TTC549 (cell line): ENCODE measurements around the gene SLC39A1.

Experiments used
- FAIRE-seq: peaks from 2 replicates; lab custom pipeline; 2012; peaks lifted over from hg19 to GRCh38; lab: Jason Lieb, UNC

The SLC39A1 gene

GRCh38 chr1:153946622-153947241, 16.6 kb downstream of the SLC39A1 start, which contains the start of gene DENND4B:
Gene DENND4B (minus strand): TSS chr1:153946718. CDS start chr1:153944374, 2,344 bp downstream.
- no peak for FAIRE-seq

GRCh38 chr1:153945795-153946621, 17.3 kb downstream of the SLC39A1 start:
- no peak for FAIRE-seq

DNA sequence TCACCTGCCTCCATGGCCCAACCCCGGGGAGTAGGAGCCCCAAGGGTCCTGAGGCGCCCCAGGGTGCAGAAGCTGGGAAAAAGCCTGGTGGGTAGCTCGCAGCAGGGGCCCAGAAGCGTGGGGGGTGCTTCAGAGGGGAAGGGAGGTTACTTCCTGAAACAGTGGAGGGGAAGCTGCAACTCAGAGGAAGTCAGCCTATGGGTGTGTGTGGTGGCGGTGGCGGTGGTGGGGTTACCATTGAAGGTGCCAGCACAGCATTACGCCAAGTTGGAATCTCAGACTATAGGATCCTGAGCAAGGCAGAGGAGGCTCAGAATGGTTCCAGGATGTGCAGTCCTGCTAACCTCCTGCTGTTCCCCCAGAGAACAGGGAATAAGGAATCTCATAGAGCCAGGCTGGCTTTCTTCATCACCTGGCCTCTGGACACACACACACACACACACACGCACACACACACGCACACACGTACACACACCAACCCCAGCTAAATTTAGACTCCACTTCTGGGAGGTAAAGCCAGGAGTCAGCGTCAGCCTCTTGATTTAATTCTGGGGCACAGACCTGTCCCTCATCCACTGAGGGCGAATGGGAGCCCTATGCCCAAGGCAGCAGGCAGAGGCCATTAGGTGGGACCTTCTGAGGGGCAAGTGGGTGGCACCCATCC, 18.1 kb downstream of the SLC39A1 start:
- no peak for FAIRE-seq

- no peak for FAIRE-seq
Measured at GRCh38 chr1:153944827-153945117, 18.6 kb downstream of the SLC39A1 start.

DNA sequence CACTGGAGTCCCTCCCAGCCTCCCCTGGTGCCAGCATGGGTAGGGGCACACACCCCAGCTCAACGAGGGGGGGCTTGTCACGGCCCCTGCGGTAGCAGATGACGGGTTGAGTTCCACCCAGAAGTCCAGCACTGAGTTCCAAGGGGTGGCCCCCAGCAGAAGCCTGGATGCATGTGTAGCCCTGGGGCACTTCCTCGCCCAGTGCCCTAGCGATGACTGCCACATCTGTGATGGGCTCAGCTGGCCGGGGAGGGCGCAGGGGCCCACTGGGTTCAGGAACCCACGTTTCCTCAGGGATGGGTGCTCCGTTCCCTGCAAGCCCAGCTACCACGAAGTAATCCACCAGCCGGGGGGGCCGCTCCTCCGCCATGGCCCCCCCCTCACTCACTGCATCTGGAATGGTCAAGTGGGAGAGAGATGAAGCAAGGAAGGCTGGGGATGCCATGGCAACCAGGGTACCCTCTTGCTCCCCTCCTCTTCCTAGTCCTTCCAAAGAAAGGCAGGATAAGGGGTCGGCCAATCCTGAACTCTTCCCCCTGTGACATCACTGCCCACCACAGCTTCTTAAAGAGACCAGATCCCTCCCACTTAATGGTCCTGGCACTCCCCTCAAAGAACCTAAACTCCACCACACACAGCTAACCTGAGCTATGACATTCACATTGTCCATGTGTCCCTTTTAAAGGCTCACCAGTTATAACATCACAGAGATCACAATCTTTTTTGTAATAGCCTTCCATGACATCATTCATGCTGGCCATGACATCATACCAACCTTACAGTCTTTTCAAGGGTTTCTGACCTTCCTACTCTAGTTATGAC, 19.1 kb downstream of the SLC39A1 start:
- FAIRE-seq = no peak

- FAIRE-seq = no peak
Measured at GRCh38 chr1:153942766-153943549, 20.4 kb downstream of the SLC39A1 start.

DNA sequence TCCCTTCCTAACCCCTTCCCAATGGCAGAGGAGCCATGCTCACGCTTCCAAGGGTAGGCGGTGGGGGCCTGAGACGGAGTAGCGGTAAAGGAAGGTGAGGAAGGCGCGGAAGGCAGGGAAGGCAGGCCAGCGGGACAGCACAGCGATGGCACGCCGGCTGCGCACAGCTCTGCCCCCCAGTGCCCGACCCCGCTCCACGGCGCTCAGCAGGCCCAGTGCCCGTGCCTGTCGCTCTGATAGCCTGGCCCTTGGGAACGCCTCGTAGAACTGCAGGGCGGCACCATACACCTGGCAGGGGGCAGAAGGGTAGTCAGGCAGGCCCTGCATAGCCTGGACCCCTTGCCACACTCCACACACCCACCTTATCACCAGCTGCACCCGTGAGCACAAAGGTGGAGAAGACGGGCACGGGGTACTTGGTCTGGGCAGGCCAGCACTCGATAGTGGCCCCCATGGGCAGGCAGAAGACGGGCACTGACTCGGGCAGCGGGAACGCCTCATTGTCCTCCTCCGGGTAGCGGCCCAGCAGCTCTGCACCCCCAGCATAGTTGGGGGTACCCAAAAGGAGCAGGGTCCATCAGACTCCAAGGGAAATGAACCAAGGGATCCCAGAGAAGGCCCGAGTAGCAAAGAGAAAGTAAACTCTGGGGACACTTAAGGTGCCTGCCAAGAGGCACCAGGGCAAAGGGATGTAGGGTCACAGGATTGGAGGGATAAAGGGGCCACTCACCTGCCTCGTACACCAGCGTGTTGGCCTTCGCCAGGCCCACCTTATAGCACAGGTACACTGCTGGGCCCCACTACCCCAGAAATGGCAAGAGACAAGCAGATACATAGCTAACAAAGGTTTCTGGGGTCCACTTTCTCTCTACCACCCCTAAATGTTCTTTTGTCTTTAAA, 21.3 kb downstream of the SLC39A1 start:
- FAIRE-seq = no peak

GRCh38 chr1:153940756-153941155, 22.6 kb downstream of the SLC39A1 start:
- no peak for FAIRE-seq

- no peak for FAIRE-seq
Measured at GRCh38 chr1:153939476-153939875, 23.9 kb downstream of the SLC39A1 start.

DNA sequence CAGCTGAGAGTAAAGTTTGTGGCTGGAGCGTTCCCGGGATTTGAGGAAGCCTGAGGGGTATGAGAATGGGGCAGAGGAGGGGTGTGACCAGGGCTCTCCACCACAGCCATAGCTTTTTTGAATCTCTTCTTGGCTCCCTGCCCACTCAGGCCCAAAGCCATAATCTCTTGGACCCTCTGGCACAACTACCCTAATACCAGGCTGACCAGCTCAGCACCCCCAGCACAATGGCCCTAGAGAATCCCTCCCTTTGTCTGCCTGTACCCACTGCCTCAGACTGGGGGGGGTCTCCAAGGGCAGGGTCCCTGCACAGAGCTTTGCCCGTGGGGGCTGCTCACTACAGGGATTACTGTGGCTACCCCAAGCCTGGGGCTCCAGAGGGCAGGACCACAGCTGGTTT, 24.3 kb downstream of the SLC39A1 start:
- no peak for FAIRE-seq

- FAIRE-seq = no peak
Measured at GRCh38 chr1:153937331-153937730, 26.0 kb downstream of the SLC39A1 start.

DNA sequence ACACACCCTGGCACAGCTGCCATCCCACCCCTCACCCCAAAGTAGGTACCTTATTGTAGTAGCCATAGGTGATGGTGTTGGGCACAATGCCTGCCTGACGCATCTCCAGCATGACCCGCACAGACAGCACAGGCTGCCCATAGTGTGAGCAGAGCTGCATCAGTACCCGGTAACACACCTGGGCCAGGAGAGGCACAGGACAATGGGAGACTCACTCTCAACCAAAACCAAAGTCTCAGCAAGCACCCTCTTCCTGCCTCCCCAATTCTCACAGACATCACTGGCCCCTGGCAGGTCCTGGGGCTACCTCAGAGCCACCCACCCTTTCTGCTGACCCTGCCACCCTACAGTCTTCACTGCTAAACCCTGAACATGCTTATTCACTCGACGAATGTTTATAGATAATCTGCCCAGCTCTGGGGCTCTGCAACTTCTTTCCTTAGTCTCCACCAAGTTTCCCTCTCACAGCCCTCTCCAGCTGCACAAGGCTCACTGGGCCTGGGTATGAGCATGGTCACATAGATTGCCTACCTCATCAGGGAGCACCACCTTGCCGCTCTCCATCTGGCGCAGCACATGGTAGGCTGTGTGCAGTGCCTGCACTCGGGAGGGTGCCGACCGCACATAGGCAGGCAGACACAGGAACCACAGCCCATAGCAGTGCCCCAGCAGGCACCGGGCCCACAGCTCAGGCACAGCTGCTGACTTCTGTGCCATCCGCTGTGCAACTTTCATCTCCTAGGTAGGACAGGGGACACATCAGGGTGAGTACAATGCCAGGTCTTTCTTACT, 27.1 kb downstream of the SLC39A1 start:
- no peak for FAIRE-seq

DNA sequence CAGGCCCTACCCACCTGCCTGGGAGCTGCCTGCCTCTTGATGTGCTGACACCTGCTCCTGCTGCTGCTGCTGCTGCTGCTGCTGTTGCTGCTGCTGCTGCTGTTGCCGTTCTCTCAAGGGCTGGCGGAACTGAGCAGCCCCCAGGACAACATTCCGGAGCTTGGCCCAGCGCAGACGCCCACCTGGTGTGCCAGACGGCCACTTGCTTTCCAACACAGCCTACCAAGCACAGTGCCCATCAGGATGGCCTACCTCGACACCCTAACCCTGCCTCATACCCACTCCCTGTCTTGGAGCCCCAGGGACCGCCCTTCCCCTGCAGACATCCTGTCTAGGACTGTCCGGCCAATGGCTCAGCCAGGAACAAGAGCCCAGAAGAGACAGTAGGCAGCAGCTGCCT, 28.6 kb downstream of the SLC39A1 start:
- no peak for FAIRE-seq

GRCh38 chr1:153933955-153934354, 29.4 kb downstream of the SLC39A1 start:
- no peak for FAIRE-seq

DNA sequence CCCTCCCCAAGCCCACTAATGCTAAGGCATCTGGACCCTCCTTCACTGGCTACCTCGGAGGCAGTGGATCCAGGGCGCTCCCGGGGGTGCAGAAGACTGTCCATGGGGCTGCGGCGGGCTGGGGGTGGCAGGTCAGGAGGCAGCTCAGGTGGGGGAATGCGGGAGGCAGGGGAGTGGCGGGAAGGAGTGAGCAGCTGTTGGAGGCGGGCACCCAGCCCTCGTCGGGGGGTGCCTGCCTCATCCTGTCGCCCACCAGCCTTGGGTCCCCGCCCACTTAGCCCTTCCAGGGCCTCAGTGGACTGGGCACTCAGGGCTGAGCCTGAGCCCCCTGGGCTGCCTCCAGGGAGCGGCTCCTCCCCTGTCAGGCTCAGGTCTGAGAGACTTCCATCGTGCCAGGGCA, 29.9 kb downstream of the SLC39A1 start:
- no peak for FAIRE-seq

DNA sequence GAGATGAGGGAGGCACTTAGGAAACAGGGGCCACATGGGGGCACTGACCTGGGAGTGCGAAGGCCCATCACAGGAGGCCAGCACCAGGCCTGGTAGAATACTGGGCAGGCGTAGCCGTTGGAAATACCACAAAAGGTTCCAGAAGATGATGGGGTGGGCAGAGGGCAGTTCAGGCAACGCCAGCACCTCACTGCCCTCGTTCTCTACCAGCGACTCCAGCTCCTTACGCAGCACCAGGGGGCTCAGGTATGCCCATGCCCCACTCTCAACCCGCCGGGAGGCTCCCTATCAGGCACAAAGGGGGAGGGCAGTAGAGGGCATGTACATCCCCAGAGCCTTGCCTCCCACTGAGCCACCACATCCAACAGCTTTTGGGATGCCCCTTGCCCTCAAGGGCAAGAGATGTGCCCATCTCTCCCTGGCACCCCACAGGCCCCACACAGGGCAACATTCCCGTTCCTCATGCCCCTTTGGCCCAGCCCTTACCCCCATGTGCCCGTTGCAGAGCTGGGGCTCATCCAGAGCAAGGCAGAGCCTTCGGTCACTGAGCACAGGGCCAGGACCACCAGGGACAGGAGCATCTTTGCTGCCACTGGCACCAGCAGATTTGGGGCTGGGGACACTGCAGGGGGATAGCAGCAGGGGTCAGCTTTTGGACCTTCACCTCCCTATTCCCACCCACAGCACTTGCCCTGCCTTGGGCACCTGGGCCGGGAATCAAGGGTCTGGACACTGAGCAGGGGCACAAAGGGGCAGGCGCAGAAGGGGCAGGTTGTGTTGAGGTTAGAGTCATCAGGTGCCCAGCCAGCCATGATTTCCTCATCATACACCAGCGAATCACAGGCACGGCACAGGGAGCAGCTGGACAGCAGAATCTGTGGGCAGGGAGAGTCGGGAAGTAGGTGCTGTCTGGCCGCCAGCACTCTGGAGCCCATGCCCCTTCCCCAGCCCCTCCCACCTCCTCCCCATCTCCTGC, 30.9 kb downstream of the SLC39A1 start:
- FAIRE-seq = no peak

DNA sequence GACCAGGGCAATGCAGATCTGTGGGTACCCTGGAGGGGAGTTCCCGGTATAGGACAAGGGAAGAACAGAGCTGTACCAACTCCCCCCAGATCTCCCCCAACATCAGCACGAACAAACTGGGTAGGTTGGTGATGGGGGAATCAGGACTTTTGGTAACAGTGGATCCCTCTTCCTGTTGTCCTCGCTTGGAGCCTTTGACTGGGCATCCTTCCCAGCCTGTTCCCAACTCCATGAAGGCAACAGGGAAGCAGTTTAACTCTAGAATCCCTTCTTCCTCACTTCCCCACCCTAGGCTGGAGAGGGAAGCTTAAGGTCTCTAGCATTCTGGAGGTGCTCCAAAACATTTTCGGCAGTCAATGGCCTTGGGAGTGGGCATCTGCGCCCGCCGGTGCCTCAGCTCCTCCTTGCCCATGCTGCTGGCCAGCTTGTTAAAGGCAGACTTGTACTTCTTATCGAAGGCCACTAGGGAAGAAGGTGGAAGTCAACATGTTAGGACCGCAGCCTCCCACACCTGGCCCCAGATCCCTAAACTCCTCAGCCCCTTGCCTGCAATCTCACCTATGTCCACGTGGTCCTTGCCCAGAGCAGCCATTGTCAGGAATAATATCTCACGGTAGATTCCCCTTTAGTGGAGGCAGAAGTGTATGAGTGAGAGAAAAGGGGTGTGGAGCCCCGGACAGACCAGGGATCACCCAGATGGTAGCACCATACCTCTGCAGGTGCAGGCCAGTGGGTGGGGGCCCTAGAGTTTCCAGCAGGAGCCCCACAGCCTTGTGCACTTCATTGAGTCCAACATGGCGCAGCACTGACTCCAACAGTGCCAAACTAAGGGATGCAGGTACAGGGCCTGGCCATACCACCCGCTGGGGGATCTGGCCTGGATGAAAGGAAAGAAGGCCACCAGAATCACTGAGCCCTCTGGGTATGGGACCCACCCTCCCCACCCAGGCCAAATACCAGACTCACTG, 33.1 kb downstream of the SLC39A1 start:
- no peak for FAIRE-seq
